VCaP (cell line): ENCODE results near the gene MAEL.

Source experiments
- H3K27ac ChIP-seq: fragments of 450-650 bp; 2 replicates; pipeline ENCODE4 v1.5.1; 2017
- CTCF ChIP-seq: fragments of 450-650 bp; conservative IDR thresholded peaks from 2 replicates; pipeline ENCODE4 v1.5.1; 2017; ENCODE audit warnings: mild to moderate bottlenecking, moderate library complexity

The MAEL gene

GRCh38 chr1:166988974-166989515 lies at the start of gene MAEL:
MAEL (plus strand) TSS chr1:166989280; CDS start chr1:166989353, 73 bp downstream.
- no peak within 1 kb of the TSS for H3K27ac ChIP-seq
- TF ChIP-seq CTCF, result no peak

GRCh38 chr1:166939741-166940375 lies 49.2 kb upstream of the MAEL start:
- no peak overlapping the region for H3K27ac ChIP-seq
- TF ChIP-seq CTCF, result no peak

- TF ChIP-seq CTCF, result no peak
- no peak overlapping the region for H3K27ac ChIP-seq
Observed at GRCh38 chr1:166944186-166944967, 44.7 kb upstream of the MAEL start.

- no peak overlapping the region for H3K27ac ChIP-seq
- no peak for TF ChIP-seq CTCF
Observed at GRCh38 chr1:166947398-166948043, 41.6 kb upstream of the MAEL start.

- TF ChIP-seq CTCF, result no peak
- no peak overlapping the region for H3K27ac ChIP-seq
Observed at GRCh38 chr1:166948856-166949350, 40.2 kb upstream of the MAEL start.

GRCh38 chr1:166950156-166950555 lies 38.9 kb upstream of the MAEL start:
- no peak for TF ChIP-seq CTCF
- no peak overlapping the region for H3K27ac ChIP-seq

GRCh38 chr1:166951050-166951449 lies 38.0 kb upstream of the MAEL start:
- no peak for TF ChIP-seq CTCF
- H3K27ac ChIP-seq, result no peak overlapping the region
